Liver (tissue), 9 donors: ENCODE data around the gene RFX8. TPM values are rescaled to one million over a fixed set of nuclear protein-coding genes. Genes with fewer than 3 reads are reported as not detected.

Experiments used
- DNase-seq: peaks from one replicate; pipeline ENCODE4 v3.0.0-alpha.2; 2017; ENCODE audit warnings: low spot score
- H3K27ac ChIP-seq, 2 donors: one replicate each; pipeline ENCODE4 v1.7.0; 2013; ENCODE audit warnings: inconsistent platforms in 2 of 2, low read length in 2 of 2, control low read depth in 1 of 2, low read depth in 1 of 2, mild to moderate bottlenecking in 1 of 2
- H3K27me3 ChIP-seq, 4 donors: one replicate each; pipeline versions ENCODE4 v1.6.1 to v1.7.0; 2013; ENCODE audit warnings: low read length in 3 of 4, inconsistent platforms in 1 of 4, mild to moderate bottlenecking in 1 of 4, moderate library complexity in 1 of 4; ENCODE audit not compliant: control insufficient read depth in 4 of 4, insufficient read depth in 4 of 4
- H3K36me3 ChIP-seq, 4 donors: one replicate each; pipeline versions ENCODE4 v1.6.1 to v1.7.0; 2013; ENCODE audit warnings: low read length in 3 of 4, mild to moderate bottlenecking in 3 of 4, low read depth in 1 of 4, moderate library complexity in 1 of 4; ENCODE audit not compliant: control insufficient read depth in 4 of 4, insufficient read depth in 3 of 4
- H3K4me1 ChIP-seq, 4 donors: one replicate each; pipeline versions ENCODE4 v1.6.1 to v1.7.0; 2013; ENCODE audit warnings: low read length in 3 of 4, mild to moderate bottlenecking in 3 of 4, moderate library complexity in 1 of 4; ENCODE audit not compliant: control insufficient read depth in 4 of 4, insufficient read depth in 4 of 4
- H3K4me3 ChIP-seq, 3 donors: one replicate each; pipeline versions ENCODE4 v1.6.1 to v1.7.0; 2013; ENCODE audit warnings: low read length in 3 of 3, control low read depth in 1 of 3, low read depth in 1 of 3, mild to moderate bottlenecking in 1 of 3
- H3K9ac ChIP-seq, 2 donors: one replicate each; pipeline ENCODE4 v1.7.0; 2013; ENCODE audit warnings: low read length in 2 of 2, mild to moderate bottlenecking in 2 of 2, moderate library complexity in 2 of 2, control low read depth in 1 of 2, low read depth in 1 of 2
- H3K9me3 ChIP-seq, 4 donors: one replicate each; pipeline versions ENCODE4 v1.6.1 to v1.7.0; 2013; ENCODE audit warnings: low read length in 3 of 4; ENCODE audit not compliant: control insufficient read depth in 4 of 4
- ATF3 ChIP-seq: IDR thresholded peaks from 2 replicates; pipeline ENCODE4 v1.6.1; 2016; ENCODE audit warnings: antibody characterized with exemption
- EGR1 ChIP-seq, 2 donors: IDR thresholded peaks; 2 replicates each; pipeline ENCODE4 v1.6.1; 2016 to 2018; ENCODE audit warnings: antibody characterized with exemption in 2 of 2, low read depth in 2 of 2
- FOXA1 ChIP-seq: IDR thresholded peaks from 2 replicates; pipeline ENCODE4 v1.6.1; 2016; ENCODE audit warnings: antibody characterized with exemption
- FOXA2 ChIP-seq: IDR thresholded peaks from 2 replicates; pipeline ENCODE4 v1.6.1; 2016; ENCODE audit warnings: antibody characterized with exemption
- GABPA ChIP-seq, 2 donors: IDR thresholded peaks in 1 of 2; conservative IDR thresholded peaks in 1 of 2; 2 replicates each; pipeline ENCODE4 v1.6.1; 2016; ENCODE audit warnings: antibody characterized with exemption in 2 of 2, mild to moderate bottlenecking in 1 of 2, moderate library complexity in 1 of 2
- HNF4A ChIP-seq, 2 donors: conservative IDR thresholded peaks; 2 replicates each; pipeline ENCODE4 v1.6.1; 2016; ENCODE audit warnings: antibody characterized with exemption in 2 of 2, mild to moderate bottlenecking in 2 of 2
- HNF4G ChIP-seq: IDR thresholded peaks from 2 replicates; pipeline ENCODE4 v1.6.1; 2016; ENCODE audit warnings: antibody characterized with exemption
- JUND ChIP-seq, 2 donors: IDR thresholded peaks; 2 replicates each; pipeline ENCODE4 v1.6.1; 2016; ENCODE audit warnings: antibody characterized with exemption in 2 of 2
- MAX ChIP-seq: IDR thresholded peaks from 2 replicates; pipeline ENCODE4 v1.6.1; 2016; ENCODE audit warnings: antibody characterized with exemption
- NR2F2 ChIP-seq: IDR thresholded peaks from 2 replicates; pipeline ENCODE4 v1.6.1; 2016; ENCODE audit warnings: antibody characterized with exemption
- RAD21 ChIP-seq, 2 donors: IDR thresholded peaks; 2 replicates each; pipeline ENCODE4 v1.6.1; 2016; ENCODE audit warnings: antibody characterized with exemption in 2 of 2, mild to moderate bottlenecking in 2 of 2
- RXRA ChIP-seq, 2 donors: IDR thresholded peaks; 2 replicates each; pipeline ENCODE4 v1.6.1; 2017 to 2018; ENCODE audit warnings: antibody characterized with exemption in 2 of 2, mild to moderate bottlenecking in 1 of 2
- SP1 ChIP-seq: IDR thresholded peaks from 2 replicates; pipeline ENCODE4 v1.6.1; 2018; ENCODE audit warnings: antibody characterized with exemption, mild to moderate bottlenecking
- TAF1 ChIP-seq: conservative IDR thresholded peaks from 2 replicates; pipeline ENCODE4 v1.6.1; 2016; ENCODE audit warnings: antibody characterized with exemption, mild to moderate bottlenecking
- YY1 ChIP-seq: IDR thresholded peaks from 2 replicates; pipeline ENCODE4 v1.6.1; 2016; ENCODE audit warnings: antibody characterized with exemption, mild to moderate bottlenecking
- WGBS: extraction: QIAGEN DNeasy Blood & Tissue Kit; methylation state at CpG from one replicate; pipeline ENCODE4 v1.1.7; 2013; 5-methylcytosine and 5-hydroxymethylcytosine counted together
- polyA plus RNA-seq, 2 donors: library from polyadenylated mRNA; stranded (reverse) in 1 of 2; unstranded in 1 of 2; fragments of 200-250 nt in 1 of 2; fragments of >200 nt in 1 of 2; fragmentation: Nextera tagmentation in 1 of 2; extraction: Ambion mirVana in 1 of 2; gene quantifications; one replicate each; pipeline versions ENCODE4 v1.2.1 to v1.2.3, GENCODE V29; 2013 to 2015
- total RNA-seq, 2 donors: library from RNA; depleted of rRNA; stranded (reverse); fragments of >200 nt; gene quantifications; one replicate each; pipeline ENCODE4 v1.2.3, GENCODE V29; 2014
- TF ChIP-seq, protein P1 (sequence below): IDR thresholded peaks from 2 replicates; pipeline ENCODE4 v1.6.1; 2016; ENCODE audit warnings: antibody characterized with exemption, mild to moderate bottlenecking
- TF ChIP-seq, protein P2 (sequence below): fragments of 150-350 bp; IDR thresholded peaks from 2 replicates; pipeline ENCODE4 v1.5.1; 2017; ENCODE audit warnings: improper control_type of control experiment, low read depth, low read length; ENCODE audit not compliant: missing input control
- TF ChIP-seq, protein P3 (sequence below): IDR thresholded peaks from 2 replicates; pipeline ENCODE4 v1.6.1; 2016; ENCODE audit warnings: antibody characterized with exemption
- donor health status: healthy.
- donor health status: healthy.
- donor health status: healthy.
- donor health status: healthy.
- donor health status: healthy.

Gene RFX8
- total and polyA plus RNA-seq, 4 donors: 0.08 to 0.09 (median 0.09) TPM; not detected in 1

- no peak for DNase-seq
- Histone ChIP-seq H3K9me3 (no peaks in the 10 kb centered on the region), H3K4me3 (no peak overlapping the region), H3K9ac (no peak overlapping the region), H3K27me3 (no peaks in the 10 kb centered on the region), H3K36me3 (no peaks in the 10 kb centered on the region), H3K27ac (no peak overlapping the region), H3K4me1 (no peaks in the 10 kb centered on the region)
- 86% methylated on average over 3 of the region's 3 CpGs for WGBS
- TF ChIP-seq YY1 (no peak), HNF4A (conservative IDR thresholded peaks at IDR 0.05) (no peak), RXRA (IDR thresholded peaks at IDR 0.05) (no peak), EGR1 (IDR thresholded peaks at IDR 0.05; ENCODE audit: low read depth in 2 of 2) (no peak), SP1 (no peak), FOXA1 (no peak), MAX (no peak), GABPA (IDR thresholded peaks at IDR 0.05 in 1 of 2, conservative IDR thresholded peaks at IDR 0.05 in 1 of 2) (no peak), JUND (IDR thresholded peaks at IDR 0.05) (no peak), TAF1 (no peak), FOXA2 (no peak), HNF4G (no peak), NR2F2 (no peak), RAD21 (IDR thresholded peaks at IDR 0.05) (no peak), ATF3 (no peak)
- TF ChIP-seq, protein P1, sequence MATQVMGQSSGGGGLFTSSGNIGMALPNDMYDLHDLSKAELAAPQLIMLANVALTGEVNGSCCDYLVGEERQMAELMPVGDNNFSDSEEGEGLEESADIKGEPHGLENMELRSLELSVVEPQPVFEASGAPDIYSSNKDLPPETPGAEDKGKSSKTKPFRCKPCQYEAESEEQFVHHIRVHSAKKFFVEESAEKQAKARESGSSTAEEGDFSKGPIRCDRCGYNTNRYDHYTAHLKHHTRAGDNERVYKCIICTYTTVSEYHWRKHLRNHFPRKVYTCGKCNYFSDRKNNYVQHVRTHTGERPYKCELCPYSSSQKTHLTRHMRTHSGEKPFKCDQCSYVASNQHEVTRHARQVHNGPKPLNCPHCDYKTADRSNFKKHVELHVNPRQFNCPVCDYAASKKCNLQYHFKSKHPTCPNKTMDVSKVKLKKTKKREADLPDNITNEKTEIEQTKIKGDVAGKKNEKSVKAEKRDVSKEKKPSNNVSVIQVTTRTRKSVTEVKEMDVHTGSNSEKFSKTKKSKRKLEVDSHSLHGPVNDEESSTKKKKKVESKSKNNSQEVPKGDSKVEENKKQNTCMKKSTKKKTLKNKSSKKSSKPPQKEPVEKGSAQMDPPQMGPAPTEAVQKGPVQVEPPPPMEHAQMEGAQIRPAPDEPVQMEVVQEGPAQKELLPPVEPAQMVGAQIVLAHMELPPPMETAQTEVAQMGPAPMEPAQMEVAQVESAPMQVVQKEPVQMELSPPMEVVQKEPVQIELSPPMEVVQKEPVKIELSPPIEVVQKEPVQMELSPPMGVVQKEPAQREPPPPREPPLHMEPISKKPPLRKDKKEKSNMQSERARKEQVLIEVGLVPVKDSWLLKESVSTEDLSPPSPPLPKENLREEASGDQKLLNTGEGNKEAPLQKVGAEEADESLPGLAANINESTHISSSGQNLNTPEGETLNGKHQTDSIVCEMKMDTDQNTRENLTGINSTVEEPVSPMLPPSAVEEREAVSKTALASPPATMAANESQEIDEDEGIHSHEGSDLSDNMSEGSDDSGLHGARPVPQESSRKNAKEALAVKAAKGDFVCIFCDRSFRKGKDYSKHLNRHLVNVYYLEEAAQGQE: no peak
- TF ChIP-seq, protein P2, sequence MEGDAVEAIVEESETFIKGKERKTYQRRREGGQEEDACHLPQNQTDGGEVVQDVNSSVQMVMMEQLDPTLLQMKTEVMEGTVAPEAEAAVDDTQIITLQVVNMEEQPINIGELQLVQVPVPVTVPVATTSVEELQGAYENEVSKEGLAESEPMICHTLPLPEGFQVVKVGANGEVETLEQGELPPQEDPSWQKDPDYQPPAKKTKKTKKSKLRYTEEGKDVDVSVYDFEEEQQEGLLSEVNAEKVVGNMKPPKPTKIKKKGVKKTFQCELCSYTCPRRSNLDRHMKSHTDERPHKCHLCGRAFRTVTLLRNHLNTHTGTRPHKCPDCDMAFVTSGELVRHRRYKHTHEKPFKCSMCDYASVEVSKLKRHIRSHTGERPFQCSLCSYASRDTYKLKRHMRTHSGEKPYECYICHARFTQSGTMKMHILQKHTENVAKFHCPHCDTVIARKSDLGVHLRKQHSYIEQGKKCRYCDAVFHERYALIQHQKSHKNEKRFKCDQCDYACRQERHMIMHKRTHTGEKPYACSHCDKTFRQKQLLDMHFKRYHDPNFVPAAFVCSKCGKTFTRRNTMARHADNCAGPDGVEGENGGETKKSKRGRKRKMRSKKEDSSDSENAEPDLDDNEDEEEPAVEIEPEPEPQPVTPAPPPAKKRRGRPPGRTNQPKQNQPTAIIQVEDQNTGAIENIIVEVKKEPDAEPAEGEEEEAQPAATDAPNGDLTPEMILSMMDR: no peak
- TF ChIP-seq, protein P3, sequence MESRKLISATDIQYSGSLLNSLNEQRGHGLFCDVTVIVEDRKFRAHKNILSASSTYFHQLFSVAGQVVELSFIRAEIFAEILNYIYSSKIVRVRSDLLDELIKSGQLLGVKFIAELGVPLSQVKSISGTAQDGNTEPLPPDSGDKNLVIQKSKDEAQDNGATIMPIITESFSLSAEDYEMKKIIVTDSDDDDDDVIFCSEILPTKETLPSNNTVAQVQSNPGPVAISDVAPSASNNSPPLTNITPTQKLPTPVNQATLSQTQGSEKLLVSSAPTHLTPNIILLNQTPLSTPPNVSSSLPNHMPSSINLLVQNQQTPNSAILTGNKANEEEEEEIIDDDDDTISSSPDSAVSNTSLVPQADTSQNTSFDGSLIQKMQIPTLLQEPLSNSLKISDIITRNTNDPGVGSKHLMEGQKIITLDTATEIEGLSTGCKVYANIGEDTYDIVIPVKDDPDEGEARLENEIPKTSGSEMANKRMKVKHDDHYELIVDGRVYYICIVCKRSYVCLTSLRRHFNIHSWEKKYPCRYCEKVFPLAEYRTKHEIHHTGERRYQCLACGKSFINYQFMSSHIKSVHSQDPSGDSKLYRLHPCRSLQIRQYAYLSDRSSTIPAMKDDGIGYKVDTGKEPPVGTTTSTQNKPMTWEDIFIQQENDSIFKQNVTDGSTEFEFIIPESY: no peak
These were observed 112.6 kb downstream of the RFX8 start for GRCh38 chr2:101362316-101362715.
